GM18517 (cell line): ENCODE measurements around the gene KIF19.

Experiments used
- ATAC-seq: cut with Tn5 transposase; IDR thresholded peaks from one replicate; pipeline ENCODE4 v1.9.1; 2021; ENCODE audit warnings: mild to moderate bottlenecking, moderate library complexity; ENCODE audit not compliant: unreplicated experiment

KIF19 gene

GRCh38 chr17:74359916-74360315 is 33.9 kb downstream of the KIF19 start:
- ATAC-seq, result no peak

DNA sequence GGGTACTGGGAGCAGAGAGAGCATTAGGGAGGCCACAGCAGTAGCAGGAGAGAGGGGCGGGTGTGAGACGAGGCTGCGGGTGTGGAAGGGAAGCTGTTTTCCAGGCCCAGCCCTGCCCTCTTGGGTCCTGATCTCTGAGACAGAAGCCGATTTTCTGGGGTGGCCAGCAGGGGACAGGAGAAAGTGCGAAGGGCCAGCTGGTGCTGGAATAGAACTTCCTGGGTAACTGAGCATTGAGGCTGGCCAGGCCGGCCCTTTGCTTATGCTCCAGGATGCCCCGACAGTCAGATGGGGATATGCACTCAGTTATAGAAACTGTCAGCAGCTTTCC is 34.8 kb downstream of the KIF19 start:
- no peak for ATAC-seq

GRCh38 chr17:74361230-74362068 is 35.4 kb downstream of the KIF19 start, which contains the start of gene BTBD17:
TSS of gene BTBD17 (minus strand) at chr17:74361868. CDS start at chr17:74361819, 49 bp downstream.
- no peak for ATAC-seq

GRCh38 chr17:74362069-74362405 is 36.0 kb downstream of the KIF19 start:
- no peak for ATAC-seq

- no peak for ATAC-seq
Measured at GRCh38 chr17:74362810-74363498, 36.9 kb downstream of the KIF19 start.

- no peak for ATAC-seq
Measured at GRCh38 chr17:74367206-74367605, 41.2 kb downstream of the KIF19 start, which contains the start of gene GPR142. TSS of gene GPR142 (plus strand) at chr17:74367506. CDS start at chr17:74369541, 2,035 bp downstream.

GRCh38 chr17:74368341-74369081 is 42.5 kb downstream of the KIF19 start:
- ATAC-seq, result no peak

DNA sequence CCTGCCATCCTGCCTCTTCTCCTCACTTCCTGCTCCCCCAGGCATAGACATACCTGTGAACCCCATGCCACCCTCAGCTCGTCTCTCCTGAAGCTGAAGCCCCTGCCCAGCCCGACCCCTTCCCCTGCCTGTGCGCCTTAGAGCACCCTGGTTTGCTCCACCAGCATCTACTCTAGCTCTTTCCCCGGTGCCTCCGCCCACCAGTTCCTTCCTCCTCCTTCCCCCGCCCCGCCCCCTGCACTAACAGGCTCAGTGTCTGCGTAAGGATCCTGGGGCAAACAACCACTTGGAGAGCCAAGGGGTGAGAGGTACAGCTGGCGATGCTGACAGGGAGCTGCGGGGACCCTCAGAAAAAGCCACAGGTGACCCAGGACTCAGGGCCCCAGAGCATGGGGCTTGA is 43.2 kb downstream of the KIF19 start:
- ATAC-seq, result no peak

DNA sequence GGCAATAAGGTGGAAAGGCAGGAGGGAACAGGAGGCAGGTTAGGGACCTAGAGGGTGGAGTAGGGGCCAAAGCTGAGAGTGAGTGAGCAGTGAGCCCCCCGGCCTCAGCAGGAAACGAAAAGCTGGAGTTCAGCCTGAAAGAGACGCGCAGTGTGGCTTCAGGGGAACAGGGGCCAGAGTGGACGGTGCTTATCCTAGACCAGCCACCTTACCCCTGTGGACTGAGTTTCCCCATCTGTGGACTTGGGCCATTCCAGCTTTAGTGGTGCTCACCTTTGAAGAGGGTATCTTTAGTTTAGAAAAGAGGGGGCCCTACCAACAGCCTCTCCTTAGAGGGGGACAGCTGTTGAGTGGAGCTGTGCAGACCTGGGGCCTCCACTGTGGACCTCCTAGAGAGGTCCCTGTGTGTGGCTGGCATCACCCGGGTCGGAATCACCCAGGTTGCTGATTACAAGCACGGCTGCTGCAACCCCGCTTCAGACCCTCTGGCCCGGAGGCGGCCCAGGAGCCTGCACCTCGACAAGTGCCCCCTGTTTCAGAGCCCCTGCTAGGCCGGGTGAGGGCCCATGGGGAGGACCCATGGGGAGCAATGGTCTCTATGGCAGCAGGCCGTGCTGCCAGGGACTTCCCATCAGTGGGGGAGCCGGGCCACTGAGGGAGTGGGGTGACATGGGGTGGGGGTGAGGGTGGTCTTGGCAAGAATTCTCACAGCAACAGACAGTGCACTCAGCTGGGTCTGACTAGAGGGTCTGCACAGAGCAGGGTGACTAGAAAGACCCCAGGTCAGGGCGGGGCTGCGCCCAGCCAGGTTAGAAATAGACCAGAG is 43.9 kb downstream of the KIF19 start:
- no peak for ATAC-seq

GRCh38 chr17:74371653-74372147 is 45.7 kb downstream of the KIF19 start:
- no peak for ATAC-seq

- ATAC-seq, result no peak
Measured at GRCh38 chr17:74372426-74372825, 46.4 kb downstream of the KIF19 start.

GRCh38 chr17:74373838-74374606 is 48.0 kb downstream of the KIF19 start:
- no peak for ATAC-seq

GRCh38 chr17:74374858-74375257 is 48.8 kb downstream of the KIF19 start:
- no peak for ATAC-seq

DNA sequence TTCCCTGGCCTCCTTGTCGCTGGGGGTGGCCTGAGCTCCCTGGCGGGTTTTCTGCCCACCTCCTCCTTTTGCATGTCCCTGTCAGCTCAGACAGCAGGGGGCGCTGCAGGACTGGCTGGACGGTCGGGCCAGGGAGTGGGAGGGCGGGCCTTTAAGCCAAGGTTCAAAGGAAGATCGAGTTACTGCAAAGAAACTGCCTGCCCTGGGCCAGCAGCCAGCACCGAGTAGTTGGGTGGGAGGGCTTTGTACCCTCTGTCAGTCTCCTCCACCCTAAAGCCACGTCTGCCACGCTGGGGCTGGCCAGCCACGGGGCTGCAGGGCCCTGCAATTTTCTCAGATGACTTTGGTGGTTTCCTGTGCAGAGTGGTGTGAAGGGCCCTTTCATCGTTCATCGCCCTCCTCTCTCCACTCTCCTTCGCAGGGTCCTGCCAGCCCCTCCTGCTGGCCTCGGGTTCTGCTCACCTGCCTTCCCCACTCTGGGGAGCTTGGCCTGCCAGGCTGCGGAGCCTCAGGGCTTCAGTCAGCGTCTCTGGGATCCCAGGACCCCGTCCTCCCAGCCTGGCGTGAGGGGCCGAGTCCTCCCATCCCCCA is 53.6 kb downstream of the KIF19 start:
- ATAC-seq, result no peak

DNA sequence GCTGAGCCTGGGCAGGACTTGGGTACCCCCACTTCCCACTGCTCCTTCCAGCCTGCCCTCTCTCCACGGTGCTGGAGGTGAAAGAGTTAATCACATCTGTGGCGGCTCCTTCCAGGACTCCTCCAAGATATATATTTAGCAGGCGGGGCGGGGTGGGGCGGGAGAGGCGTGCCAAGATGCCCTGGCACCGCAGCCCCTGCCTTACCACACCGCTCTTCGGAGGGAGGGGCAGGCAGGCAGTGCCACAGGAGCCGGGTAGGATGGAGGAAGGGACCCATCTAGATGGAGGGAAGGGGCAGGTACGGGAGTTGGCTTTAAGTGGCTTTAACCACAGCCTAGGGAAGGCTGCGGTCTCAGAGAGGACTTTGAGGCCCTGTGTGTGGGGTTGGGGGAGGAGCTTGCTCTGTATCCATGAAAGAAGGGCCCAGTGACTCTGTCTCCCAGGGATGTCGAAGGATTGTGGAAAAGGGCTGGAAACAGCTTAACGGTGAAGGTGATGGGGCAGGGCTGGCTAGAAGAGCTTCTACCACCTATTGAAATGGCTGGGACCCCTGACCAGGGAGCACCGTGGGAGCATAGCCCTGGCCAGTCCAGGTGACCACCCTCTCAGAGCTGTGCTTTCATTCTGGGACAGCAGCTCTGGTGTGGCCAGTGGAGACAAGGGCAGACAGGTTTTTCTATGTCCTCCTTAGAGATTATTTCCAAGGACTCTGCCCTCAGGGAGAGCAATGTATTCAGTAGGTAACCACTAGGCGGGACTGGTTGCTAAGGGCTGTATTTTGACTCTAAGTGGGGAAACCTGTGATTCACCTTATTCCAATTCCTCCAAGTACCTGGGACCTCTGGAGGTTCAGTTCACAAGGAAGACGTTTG is 54.3 kb downstream of the KIF19 start:
- ATAC-seq, result no peak

GRCh38 chr17:74380959-74381808 is 55.2 kb downstream of the KIF19 start:
- ATAC-seq, result no peak

DNA sequence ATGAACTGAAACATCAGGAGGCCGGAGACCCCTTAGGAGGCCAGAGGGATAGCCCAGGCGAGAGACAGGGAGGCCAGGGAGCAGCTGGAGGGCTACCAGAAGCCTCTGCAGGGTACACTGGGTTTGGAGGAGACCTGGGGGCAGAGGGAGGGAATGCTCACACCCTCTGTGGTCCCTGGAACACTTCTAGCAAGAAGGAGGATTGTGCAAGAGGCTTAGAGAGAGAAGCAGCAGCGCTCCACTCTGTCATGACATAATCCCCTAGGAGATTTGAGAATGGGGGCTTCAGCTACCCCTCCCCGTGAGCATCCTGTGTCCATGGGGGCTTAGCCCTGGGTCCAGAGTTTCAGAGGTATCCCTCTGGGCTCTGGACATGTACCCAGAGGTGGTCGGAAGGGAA is 57.1 kb downstream of the KIF19 start:
- ATAC-seq, result no peak

DNA sequence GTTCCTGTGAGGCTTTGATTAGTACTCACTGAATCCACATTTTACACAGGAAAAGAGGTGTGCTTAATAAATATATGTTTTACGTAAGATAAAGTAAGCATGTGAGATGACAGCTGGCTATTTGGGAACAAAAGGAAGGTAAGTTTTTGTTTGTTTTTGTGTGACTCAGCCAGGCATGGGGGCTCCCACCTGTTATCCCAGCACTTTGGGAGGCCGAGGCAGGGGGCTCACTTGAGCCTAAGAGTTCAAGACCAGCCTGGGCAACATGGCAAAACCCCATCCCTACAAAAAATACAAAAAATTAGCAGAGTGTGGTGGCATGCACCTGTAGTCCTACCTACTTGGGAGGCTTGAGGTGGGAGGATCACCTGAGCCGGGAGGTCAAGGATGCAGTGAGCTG is 59.2 kb downstream of the KIF19 start:
- no peak for ATAC-seq
